WERI-Rb-1 (cell line): Measurements from ENCODE around the gene ASS1.

Experiments used
- DNase-seq: peaks from one replicate; pipeline ENCODE4 v3.0.0-alpha.2; 2020
- H3K27ac ChIP-seq: fragments of 250-450 bp; sonication (Bioruptor Pico); 2 replicates; pipeline ENCODE4 v1.5.1; 2020; ENCODE audit warnings: mild to moderate bottlenecking, moderate library complexity
- H3K27me3 ChIP-seq: fragments of 250-450 bp; sonication (Bioruptor Pico); 2 replicates; pipeline ENCODE4 v1.5.1; 2021; ENCODE audit warnings: mild to moderate bottlenecking, low read depth, moderate library complexity; ENCODE audit not compliant: insufficient read depth, severe bottlenecking
- H3K36me3 ChIP-seq: fragments of 250-450 bp; sonication (Bioruptor Pico); 2 replicates; pipeline ENCODE4 v1.5.1; 2020; ENCODE audit warnings: mild to moderate bottlenecking, moderate library complexity
- H3K4me3 ChIP-seq: 2 replicates; pipeline ENCODE4 v1.5.1; 2011; ENCODE audit warnings: low read depth, mild to moderate bottlenecking, control low read depth, low read length
- H3K9me3 ChIP-seq: fragments of 250-450 bp; sonication (Bioruptor Pico); 2 replicates; pipeline ENCODE4 v1.5.1; 2021; ENCODE audit warnings: mild to moderate bottlenecking, moderate library complexity; ENCODE audit not compliant: severe bottlenecking
- TF ChIP-seq, protein P1 (sequence below): IDR thresholded peaks from 2 replicates; pipeline ENCODE4 v1.5.1; 2011; ENCODE audit warnings: low read depth, mild to moderate bottlenecking, control low read depth, inconsistent platforms, low read length

ASS1 gene

DNA sequence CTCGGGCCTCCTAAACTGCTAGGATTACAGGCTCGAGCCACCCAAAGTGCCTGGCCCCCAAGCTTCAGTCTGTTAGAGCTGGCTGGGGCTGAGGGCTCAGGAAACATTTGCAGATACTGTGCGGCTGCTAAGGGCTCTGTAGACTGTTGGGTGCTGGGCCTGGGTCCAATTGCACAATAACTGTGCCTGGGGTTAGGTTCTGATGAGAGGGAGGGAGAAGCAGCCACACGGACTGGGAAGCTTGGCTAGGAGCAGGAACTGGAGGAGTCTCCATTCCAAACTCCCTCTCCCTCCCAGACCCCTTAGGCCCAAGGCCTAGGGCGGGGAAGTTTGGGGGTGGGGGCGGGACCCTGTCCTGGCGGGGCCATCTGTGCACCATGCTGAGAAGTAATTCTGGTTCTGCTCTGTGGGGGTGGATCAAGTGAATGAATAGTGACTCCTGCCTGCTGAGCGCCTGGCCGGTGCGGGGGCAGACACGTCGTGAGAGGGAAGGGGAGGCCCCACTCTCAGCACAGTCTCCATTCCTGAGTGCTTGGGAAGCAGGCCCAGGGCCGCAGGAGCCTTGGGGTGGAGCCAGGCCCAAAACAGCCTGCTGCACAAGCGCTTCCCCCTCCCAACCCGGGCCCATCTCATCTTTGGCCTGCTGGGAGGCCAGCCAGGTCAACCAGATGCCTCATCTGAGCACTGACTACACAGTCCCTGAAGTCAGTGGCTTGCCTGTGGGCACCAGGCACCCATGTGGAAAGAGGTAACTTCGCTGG lies 1.5 kb downstream of the ASS1 start:
- peak overlapping the region; percentile 67 for H3K4me3 ChIP-seq
- peak; percentile 80 for DNase-seq
- TF ChIP-seq, protein P1, sequence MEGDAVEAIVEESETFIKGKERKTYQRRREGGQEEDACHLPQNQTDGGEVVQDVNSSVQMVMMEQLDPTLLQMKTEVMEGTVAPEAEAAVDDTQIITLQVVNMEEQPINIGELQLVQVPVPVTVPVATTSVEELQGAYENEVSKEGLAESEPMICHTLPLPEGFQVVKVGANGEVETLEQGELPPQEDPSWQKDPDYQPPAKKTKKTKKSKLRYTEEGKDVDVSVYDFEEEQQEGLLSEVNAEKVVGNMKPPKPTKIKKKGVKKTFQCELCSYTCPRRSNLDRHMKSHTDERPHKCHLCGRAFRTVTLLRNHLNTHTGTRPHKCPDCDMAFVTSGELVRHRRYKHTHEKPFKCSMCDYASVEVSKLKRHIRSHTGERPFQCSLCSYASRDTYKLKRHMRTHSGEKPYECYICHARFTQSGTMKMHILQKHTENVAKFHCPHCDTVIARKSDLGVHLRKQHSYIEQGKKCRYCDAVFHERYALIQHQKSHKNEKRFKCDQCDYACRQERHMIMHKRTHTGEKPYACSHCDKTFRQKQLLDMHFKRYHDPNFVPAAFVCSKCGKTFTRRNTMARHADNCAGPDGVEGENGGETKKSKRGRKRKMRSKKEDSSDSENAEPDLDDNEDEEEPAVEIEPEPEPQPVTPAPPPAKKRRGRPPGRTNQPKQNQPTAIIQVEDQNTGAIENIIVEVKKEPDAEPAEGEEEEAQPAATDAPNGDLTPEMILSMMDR, result no peak
- no peaks in the 10 kb centered on the region for H3K36me3 ChIP-seq
- peak overlapping the region; percentile 90 for H3K27ac ChIP-seq
- H3K27me3 ChIP-seq, result no peaks in the 10 kb centered on the region
- H3K9me3 ChIP-seq, result peaks cover 7% of the 10 kb centered on the region

DNA sequence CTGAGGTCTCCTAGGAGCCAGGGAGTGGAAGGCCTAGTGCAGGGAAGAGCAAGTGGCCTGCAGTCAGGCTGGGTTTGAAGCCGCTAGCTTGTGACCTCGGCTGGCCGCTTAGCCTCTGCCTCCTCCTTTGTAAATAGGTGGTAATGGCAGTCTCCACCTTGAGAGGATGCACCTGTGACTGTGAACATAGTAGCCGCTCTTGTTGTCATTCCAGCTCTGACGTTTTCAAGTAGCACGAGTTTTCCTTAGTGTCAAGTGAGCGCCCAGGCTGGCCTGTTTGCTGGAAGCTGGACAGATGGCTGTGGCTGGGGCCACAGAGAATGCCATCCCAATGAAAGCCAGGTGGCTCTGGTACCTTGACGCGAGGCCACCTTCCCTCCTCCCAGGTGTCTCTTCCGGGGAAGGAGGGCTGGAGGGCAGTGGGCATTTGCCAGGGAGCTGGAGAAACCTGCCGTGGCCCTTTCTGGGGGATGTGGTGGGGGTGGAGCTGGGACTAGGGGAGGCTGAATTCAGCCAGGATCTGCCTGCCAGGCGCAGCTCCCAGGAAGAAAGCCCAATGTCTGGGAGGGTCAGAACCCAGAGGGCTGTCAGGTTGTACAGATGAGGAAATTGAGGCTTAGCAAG lies 2.5 kb downstream of the ASS1 start:
- DNase-seq, result no peak
- H3K4me3 ChIP-seq, result no peak overlapping the region
- peak overlapping the region; percentile 90 for H3K27ac ChIP-seq

DNA sequence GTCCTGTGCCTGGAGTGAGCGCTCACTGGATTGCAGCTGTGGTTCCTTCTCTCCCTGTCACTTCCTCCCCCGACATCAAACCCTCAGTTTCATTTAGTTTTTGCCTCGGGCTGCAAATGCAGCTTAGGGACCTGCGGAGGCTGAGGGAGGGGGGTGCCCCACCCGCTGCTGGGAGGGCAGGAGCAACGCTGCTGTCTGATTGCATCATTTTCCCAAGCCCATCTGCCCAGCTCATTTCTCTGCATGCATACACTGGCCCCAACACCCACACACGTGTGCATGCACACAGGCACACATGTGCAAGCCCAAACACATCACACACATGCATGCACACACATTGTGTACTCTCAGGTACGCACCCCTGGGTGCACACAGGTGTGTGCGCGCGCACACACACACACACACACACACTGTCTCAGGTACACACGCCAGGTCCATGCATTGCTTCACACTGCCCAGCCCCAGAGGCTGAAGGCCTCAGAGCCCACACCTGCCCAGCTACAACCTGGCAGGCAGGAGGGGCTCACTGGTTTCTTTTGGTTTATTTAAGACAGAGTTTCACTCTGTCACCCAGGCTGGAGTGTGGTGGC lies 3.4 kb downstream of the ASS1 start:
- no peaks in the 10 kb centered on the region for H3K36me3 ChIP-seq
- no peaks in the 10 kb centered on the region for H3K27me3 ChIP-seq
- TF ChIP-seq, protein P1, result no peak
- peak overlapping the region; percentile 90 for H3K27ac ChIP-seq
- no peaks in the 10 kb centered on the region for H3K9me3 ChIP-seq
- H3K4me3 ChIP-seq, result no peak overlapping the region
- peak; percentile 78 for DNase-seq

More for the DNA sequence above, 2.5 kb downstream of the ASS1 start:
- TF ChIP-seq, protein P1, result no peak
- Histone ChIP-seq H3K27me3 (no peaks in the 10 kb centered on the region), H3K36me3 (no peaks in the 10 kb centered on the region), H3K9me3 (peaks cover under 1% of the 10 kb centered on the region)

DNA sequence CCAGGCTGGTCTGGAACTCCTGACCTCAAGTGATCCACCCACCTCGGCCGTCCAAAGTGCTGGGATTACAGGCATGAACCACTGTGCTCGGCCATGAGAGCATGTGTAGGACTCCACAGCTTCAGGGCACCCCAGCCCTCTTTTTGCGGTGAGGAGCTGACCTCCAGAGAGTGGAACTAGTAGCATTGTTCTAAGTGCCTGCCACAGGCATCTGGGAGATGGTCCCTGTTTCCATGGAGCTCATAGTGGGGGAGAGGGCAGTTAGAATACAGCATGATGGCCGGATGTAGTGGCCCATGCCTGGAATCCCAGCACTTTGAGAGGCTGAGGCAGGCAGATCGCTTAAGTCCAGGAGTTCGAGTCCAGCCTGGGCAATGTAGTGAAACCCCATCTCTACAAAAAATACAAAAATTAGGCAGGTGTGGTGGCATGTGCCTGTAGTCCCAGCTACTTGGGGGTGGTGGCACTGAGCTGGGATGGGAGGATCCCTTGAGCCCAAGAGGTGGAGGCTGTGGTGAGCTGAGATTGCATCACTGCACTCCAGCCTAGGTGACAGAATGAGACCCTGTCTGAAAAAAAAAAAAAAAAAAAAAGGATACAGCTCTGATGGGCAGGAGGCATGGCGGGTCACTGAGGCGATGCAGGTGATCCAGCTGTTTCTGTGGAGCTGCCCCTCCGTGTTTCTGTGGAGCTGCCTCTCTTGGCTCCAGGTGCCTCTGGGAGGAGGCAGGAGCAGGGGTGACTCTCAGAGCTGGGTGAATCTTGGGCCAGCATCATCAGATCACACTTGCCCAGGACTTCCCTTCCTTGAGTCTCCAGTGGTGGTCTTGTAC lies 4.2 kb downstream of the ASS1 start:
- TF ChIP-seq, protein P1, result no peak
- H3K4me3 ChIP-seq, result no peak overlapping the region
- no peaks in the 10 kb centered on the region for H3K9me3 ChIP-seq
- DNase-seq, result no peak
- H3K27ac ChIP-seq, result peak overlapping the region; percentile 90
- no peaks in the 10 kb centered on the region for H3K36me3 ChIP-seq
- H3K27me3 ChIP-seq, result no peaks in the 10 kb centered on the region

DNA sequence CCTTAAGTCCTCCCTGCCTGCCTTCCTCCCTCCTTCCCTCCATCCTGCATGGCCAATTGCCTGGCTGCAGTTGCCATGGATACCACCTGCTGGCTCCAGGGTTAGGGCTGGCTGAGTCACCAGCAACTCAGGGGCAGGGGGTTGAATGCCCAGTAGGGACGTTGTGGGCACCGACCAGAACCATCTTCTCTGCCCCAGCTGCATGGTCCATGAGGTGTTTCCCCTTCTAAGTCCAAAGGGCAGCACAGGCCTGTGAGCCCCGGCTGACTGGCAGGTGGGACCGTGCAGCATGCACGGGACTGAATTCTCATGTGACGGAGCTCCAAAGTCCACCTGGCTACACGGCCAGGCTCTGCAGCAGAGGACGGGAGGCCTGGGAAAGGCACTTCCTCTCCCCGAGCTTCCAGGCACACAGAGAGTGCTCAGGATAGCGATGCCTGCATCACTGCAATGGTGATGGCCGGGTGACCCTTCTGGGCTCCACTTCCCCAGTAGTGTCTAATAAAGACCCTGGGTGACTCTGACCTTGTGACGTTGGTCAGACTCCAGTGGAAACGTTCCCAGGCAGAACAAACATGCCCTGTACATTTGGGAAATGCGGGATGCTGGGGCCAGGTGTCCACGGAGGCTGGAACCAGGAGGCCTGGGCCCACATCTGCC lies 5.7 kb downstream of the ASS1 start:
- no peaks in the 10 kb centered on the region for H3K27me3 ChIP-seq
- TF ChIP-seq, protein P1, result no peak
- no peak overlapping the region for H3K4me3 ChIP-seq
- H3K36me3 ChIP-seq, result no peaks in the 10 kb centered on the region
- H3K27ac ChIP-seq, result no peak overlapping the region
- no peak for DNase-seq
- H3K9me3 ChIP-seq, result no peaks in the 10 kb centered on the region
